ENCODE data around the gene MAP2K7.
A peak's percentile ranks its signal among the peaks of the same experiment; 100 is the strongest.

MAP2K7 gene

GRCh38 chr19:7919610-7920518, 16.2 kb downstream of the MAP2K7 start, which contains the start of gene SNAPC2:
Gene SNAPC2, plus strand, starts transcription at chr19:7920338. Its CDS starts 29 bp downstream, at chr19:7920367.
- Histone ChIP-seq H3K27me3 (ENCODE audit: insufficient read depth, poor library complexity, severe bottlenecking) (peaks cover 3% of the 10 kb centered on the region), H3K27ac (replicated peaks) (peak within 1 kb of the TSS; percentile 57), H3K4me3 (replicated peaks; ENCODE audit: insufficient read depth, low read length) (peak within 1 kb of the TSS; percentile 85)
- peak; percentile 86 to 96 for DNase-seq (ENCODE audit: low read depth in 1 of 2, low spot score in 1 of 2)
- TF ChIP-seq SPI1 (IDR thresholded peaks at IDR 0.05; ENCODE audit: borderline replicate concordance, low read depth) (no peak), POLR2AphosphoS5 (IDR thresholded peaks at IDR 0.05; ENCODE audit: low read depth) (0 out of 2 replicates have a peak, but pooled peaks have one; percentile 47), GABPA (IDR thresholded peaks at IDR 0.05; ENCODE audit: low read depth) (no peak)
- TF ChIP-seq, protein P1, sequence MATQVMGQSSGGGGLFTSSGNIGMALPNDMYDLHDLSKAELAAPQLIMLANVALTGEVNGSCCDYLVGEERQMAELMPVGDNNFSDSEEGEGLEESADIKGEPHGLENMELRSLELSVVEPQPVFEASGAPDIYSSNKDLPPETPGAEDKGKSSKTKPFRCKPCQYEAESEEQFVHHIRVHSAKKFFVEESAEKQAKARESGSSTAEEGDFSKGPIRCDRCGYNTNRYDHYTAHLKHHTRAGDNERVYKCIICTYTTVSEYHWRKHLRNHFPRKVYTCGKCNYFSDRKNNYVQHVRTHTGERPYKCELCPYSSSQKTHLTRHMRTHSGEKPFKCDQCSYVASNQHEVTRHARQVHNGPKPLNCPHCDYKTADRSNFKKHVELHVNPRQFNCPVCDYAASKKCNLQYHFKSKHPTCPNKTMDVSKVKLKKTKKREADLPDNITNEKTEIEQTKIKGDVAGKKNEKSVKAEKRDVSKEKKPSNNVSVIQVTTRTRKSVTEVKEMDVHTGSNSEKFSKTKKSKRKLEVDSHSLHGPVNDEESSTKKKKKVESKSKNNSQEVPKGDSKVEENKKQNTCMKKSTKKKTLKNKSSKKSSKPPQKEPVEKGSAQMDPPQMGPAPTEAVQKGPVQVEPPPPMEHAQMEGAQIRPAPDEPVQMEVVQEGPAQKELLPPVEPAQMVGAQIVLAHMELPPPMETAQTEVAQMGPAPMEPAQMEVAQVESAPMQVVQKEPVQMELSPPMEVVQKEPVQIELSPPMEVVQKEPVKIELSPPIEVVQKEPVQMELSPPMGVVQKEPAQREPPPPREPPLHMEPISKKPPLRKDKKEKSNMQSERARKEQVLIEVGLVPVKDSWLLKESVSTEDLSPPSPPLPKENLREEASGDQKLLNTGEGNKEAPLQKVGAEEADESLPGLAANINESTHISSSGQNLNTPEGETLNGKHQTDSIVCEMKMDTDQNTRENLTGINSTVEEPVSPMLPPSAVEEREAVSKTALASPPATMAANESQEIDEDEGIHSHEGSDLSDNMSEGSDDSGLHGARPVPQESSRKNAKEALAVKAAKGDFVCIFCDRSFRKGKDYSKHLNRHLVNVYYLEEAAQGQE (IDR thresholded peaks at IDR 0.05; ENCODE audit: insufficient replicate concordance, low read depth), result no peak
- TF ChIP-seq, protein P2, sequence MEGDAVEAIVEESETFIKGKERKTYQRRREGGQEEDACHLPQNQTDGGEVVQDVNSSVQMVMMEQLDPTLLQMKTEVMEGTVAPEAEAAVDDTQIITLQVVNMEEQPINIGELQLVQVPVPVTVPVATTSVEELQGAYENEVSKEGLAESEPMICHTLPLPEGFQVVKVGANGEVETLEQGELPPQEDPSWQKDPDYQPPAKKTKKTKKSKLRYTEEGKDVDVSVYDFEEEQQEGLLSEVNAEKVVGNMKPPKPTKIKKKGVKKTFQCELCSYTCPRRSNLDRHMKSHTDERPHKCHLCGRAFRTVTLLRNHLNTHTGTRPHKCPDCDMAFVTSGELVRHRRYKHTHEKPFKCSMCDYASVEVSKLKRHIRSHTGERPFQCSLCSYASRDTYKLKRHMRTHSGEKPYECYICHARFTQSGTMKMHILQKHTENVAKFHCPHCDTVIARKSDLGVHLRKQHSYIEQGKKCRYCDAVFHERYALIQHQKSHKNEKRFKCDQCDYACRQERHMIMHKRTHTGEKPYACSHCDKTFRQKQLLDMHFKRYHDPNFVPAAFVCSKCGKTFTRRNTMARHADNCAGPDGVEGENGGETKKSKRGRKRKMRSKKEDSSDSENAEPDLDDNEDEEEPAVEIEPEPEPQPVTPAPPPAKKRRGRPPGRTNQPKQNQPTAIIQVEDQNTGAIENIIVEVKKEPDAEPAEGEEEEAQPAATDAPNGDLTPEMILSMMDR (IDR thresholded peaks at IDR 0.05; ENCODE audit: insufficient read depth, low read length), result no peak

- Histone ChIP-seq H3K27me3 (ENCODE audit: insufficient read depth, poor library complexity, severe bottlenecking) (peaks cover 3% of the 10 kb centered on the region), H3K4me3 (replicated peaks; ENCODE audit: insufficient read depth, low read length) (peak overlapping the region; percentile 85), H3K27ac (replicated peaks) (peak overlapping the region; percentile 57)
- peak; percentile 90 to 97 for DNase-seq (ENCODE audit: low read depth in 1 of 2, low spot score in 1 of 2)
- TF ChIP-seq POLR2AphosphoS5 (IDR thresholded peaks at IDR 0.05; ENCODE audit: low read depth) (no peak), GABPA (IDR thresholded peaks at IDR 0.05; ENCODE audit: low read depth) (no peak), SPI1 (IDR thresholded peaks at IDR 0.05; ENCODE audit: borderline replicate concordance, low read depth) (no peak)
- TF ChIP-seq, protein P2 (IDR thresholded peaks at IDR 0.05; ENCODE audit: insufficient read depth, low read length), result no peak
- TF ChIP-seq, protein P1 (IDR thresholded peaks at IDR 0.05; ENCODE audit: insufficient replicate concordance, low read depth), result no peak
Measured at GRCh38 chr19:7920519-7921301, 17.0 kb downstream of the MAP2K7 start.

DNA sequence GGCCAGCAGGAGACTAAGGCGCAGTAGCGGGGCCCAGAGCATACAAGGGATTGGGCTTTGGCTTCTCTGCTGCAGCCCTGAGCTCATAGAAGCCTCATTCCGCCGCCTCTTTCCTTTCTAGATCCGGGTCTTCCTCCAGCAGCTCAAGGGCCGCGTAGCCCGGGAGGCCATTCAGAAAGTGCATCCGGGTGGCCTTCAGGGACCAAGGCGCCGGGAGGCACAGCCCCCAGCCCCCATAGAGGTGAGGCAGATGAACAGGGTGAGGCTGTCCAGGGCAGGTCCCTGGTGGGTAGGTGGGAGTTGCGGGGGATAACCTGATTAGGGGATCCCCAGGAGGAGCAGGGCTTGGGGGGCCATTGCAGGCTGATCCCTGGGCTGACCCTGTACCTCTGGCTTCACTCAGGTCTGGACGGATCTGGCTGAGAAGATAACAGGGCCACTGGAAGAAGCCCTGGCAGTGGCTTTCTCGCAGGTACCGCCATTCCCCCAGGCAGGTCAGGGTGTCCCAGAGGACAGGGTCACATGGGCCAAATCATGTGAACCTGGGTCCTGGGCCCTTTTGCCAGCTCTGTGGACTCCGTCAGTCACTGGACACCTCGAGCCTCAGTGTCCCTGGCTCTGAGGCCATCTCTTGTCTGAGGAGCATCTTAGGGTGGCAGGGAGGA, 17.8 kb downstream of the MAP2K7 start:
- Histone ChIP-seq H3K27ac (replicated peaks) (peak overlapping the region; percentile 57), H3K27me3 (ENCODE audit: insufficient read depth, poor library complexity, severe bottlenecking) (no peaks in the 10 kb centered on the region), H3K4me3 (replicated peaks; ENCODE audit: insufficient read depth, low read length) (peak overlapping the region; percentile 54)
- TF ChIP-seq SPI1 (IDR thresholded peaks at IDR 0.05; ENCODE audit: borderline replicate concordance, low read depth) (no peak), GABPA (IDR thresholded peaks at IDR 0.05; ENCODE audit: low read depth) (no peak), POLR2AphosphoS5 (IDR thresholded peaks at IDR 0.05; ENCODE audit: low read depth) (no peak)
- TF ChIP-seq, protein P1 (IDR thresholded peaks at IDR 0.05; ENCODE audit: insufficient replicate concordance, low read depth), result no peak
- TF ChIP-seq, protein P2 (IDR thresholded peaks at IDR 0.05; ENCODE audit: insufficient read depth, low read length), result no peak
- no peak for DNase-seq (ENCODE audit: low read depth in 1 of 2, low spot score in 1 of 2)
